Activated naive CD4-positive, alpha-beta T cell treated with anti-CD3 and anti-CD28 coated beads for 36 hours (primary cell): ENCODE data around the gene GPC5. TPM values are rescaled to one million over a fixed set of nuclear protein-coding genes. Genes with fewer than 3 reads are reported as not detected.

ENCODE experiments used
- CTCF ChIA-PET: fragments of 350-600 bp; sonication (Branson Sonifier 250); formaldehyde crosslinking; loops from one replicate; lab custom pipeline; 2021; ENCODE audit warnings: antibody characterized with exemption; lab: Charles Lee
- DNase-seq: peaks from one replicate; pipeline ENCODE4 v3.0.0-alpha.2; 2020
- H3K27ac Mint-ChIP-seq: one replicate; pipeline ENCODE4 v1.8.0; 2021; ENCODE audit warnings: mild to moderate bottlenecking, mixed read lengths
- H3K27me3 Mint-ChIP-seq: one replicate; pipeline ENCODE4 v1.8.0; 2021; ENCODE audit warnings: low read depth, mixed read lengths
- H3K36me3 Mint-ChIP-seq: one replicate; pipeline ENCODE4 v1.8.0; 2021; ENCODE audit warnings: low read depth, mixed read lengths
- H3K4me1 Mint-ChIP-seq: one replicate; pipeline ENCODE4 v1.8.0; 2021; ENCODE audit warnings: low read depth, mixed read lengths
- H3K4me3 Mint-ChIP-seq: one replicate; pipeline ENCODE4 v1.8.0; 2021; ENCODE audit warnings: mild to moderate bottlenecking, moderate library complexity, mixed read lengths
- H3K9me3 Mint-ChIP-seq: one replicate; pipeline ENCODE4 v1.8.0; 2021; ENCODE audit warnings: mixed read lengths
- intact Hi-C: fragments of 100-400 bp; cut with micrococcal nuclease; formaldehyde crosslinking; loops from one replicate; pipeline ENCODE4 v1.15.1; 2023
- total RNA-seq, 2 experiments: library from RNA; stranded (reverse); gene quantifications; one replicate each; pipeline ENCODE4 v1.2.3, GENCODE V29; 2021

The GPC5 gene
- total RNA-seq, 2 experiments from 2014 or later: 0.38 to 0.40 TPM

DNA sequence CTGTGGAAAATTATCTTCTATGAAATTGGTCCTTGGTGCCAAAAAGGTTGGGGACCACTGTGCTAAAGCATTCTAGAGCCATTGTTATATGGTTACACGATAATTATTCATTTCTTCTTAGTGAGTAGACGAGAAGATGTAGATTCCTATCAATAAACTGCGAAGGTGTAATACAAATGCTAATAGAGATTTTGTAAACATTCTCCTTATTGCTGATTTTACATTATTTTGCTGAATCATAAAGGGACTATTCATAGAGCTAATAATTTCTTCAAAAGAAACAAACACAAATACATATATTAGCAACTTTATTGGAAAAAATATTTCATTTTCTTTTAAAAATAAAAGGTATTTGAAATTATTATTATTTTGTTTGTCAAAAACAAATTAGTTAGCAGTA lies 1005.2 kb downstream of the GPC5 start:
- no peaks in the 10 kb centered on the region for H3K4me1 Mint-ChIP-seq
- H3K4me3 Mint-ChIP-seq: no peak overlapping the region
- H3K9me3 Mint-ChIP-seq: peaks cover 2% of the 10 kb centered on the region
- no peak for DNase-seq
- CTCF ChIA-PET: no interaction called here
- H3K27me3 Mint-ChIP-seq: no peaks in the 10 kb centered on the region
- H3K36me3 Mint-ChIP-seq: no peaks in the 10 kb centered on the region
- intact Hi-C loops: no loop called here
- H3K27ac Mint-ChIP-seq: no peak overlapping the region

DNA sequence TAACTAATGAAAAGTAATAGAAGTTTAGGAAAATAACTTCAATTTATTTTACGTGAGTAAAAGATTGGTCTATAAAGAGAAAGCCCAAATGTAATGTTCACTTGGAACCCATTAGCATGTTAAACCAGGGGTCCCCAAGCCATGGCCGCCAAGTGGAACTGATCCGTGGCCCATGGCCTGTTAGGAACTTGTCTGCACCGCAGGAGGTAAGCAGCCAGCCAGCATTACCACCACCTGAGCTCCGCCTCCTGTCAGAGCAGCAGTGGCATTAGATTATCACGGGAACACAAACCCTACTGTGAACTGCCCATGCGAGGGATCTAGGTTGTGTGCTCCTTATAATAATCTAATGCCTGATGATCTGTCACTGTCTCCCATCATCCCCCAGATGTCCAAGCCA lies 1009.4 kb downstream of the GPC5 start:
- CTCF ChIA-PET: no interaction called here
- Mint-ChIP-seq H3K36me3 (no peaks in the 10 kb centered on the region), H3K9me3 (peaks cover 2% of the 10 kb centered on the region), H3K27me3 (no peaks in the 10 kb centered on the region), H3K4me3 (no peak overlapping the region), H3K27ac (no peak overlapping the region), H3K4me1 (no peaks in the 10 kb centered on the region)
- intact Hi-C loops: no loop called here
- DNase-seq: no peak

DNA sequence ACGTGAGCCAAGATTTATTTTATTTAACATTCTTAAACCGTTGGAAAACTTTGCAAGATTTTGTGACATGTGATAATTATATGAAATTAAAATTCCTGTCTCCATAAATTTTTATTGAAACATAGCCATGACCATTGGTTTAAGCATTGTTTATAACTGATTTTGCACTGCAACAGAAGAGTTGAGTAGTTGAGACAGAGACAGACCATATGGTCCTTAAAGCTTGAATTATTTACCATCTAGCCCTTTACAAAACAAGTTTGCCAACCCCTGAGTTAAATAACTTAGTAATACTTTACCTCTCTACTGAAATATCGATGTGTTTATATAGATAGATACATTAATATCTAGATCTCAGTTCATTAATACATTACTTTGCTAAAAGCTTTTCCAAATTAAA lies 1014.1 kb downstream of the GPC5 start:
- intact Hi-C loops: no loop called here
- H3K4me3 Mint-ChIP-seq: no peak overlapping the region
- no peaks in the 10 kb centered on the region for H3K4me1 Mint-ChIP-seq
- no peaks in the 10 kb centered on the region for H3K27me3 Mint-ChIP-seq
- CTCF ChIA-PET: interaction anchor here (1.1 kb wide), 1 partner anchor 15 kb away, joined by 3 read pairs; no protein-coding TSS in a partner anchor
- no peak overlapping the region for H3K27ac Mint-ChIP-seq
- H3K9me3 Mint-ChIP-seq: peaks cover 8% of the 10 kb centered on the region
- no peak for DNase-seq
- no peaks in the 10 kb centered on the region for H3K36me3 Mint-ChIP-seq

GRCh38 chr13:92412996-92413395 lies 1014.6 kb downstream of the GPC5 start:
- Mint-ChIP-seq H3K27ac (no peak overlapping the region), H3K36me3 (no peaks in the 10 kb centered on the region), H3K4me1 (no peaks in the 10 kb centered on the region), H3K27me3 (no peaks in the 10 kb centered on the region), H3K9me3 (peaks cover 8% of the 10 kb centered on the region), H3K4me3 (no peak overlapping the region)
- CTCF ChIA-PET: interaction anchor here (1.1 kb wide), 1 partner anchor 16 kb away, joined by 3 read pairs; no protein-coding TSS in a partner anchor
- DNase-seq: no peak
- intact Hi-C loops: no loop called here

DNA sequence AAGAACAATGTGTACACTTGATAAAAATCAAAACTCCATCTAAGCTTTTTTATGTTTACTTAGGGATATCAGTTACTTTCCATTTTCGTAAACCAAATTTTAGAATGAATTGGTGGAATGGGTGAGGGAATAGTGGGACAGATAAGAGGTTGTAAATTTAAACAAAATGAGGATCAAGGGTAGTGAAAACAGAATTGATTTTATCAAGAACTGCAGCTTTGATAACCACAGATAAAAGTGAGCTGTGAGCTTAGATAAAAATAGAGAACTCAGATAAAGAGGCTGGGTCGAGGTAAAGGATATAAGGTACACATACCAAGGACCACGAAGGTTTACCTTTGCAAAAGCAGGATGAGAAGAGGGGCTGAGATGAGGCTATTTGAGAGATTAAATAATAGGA lies 1015.0 kb downstream of the GPC5 start:
- no peaks in the 10 kb centered on the region for H3K36me3 Mint-ChIP-seq

DNA sequence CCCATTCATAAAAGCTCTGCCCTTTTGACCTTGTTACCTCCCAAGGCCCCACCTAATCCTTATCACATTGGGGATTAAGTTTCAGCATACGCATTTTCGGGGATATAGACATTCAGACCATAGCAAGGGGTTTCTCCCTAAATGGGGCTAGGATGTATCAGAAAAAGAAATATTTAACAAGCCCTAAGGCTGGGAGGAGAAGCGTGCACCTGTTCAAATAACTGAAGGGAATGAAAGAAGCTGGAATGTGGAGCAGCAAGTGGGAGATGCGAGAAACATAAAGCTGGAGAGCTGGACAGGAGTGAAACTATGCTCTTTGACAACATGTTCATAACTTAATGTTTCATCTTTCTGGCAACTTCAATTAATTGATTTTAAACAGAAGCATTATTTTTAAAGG lies 1016.4 kb downstream of the GPC5 start:
- H3K27me3 Mint-ChIP-seq: no peaks in the 10 kb centered on the region
- intact Hi-C loops: no loop called here

More for the DNA sequence above, 1015.0 kb downstream of the GPC5 start:
- Mint-ChIP-seq H3K9me3 (peaks cover 8% of the 10 kb centered on the region), H3K4me3 (no peak overlapping the region), H3K27ac (no peak overlapping the region), H3K4me1 (no peaks in the 10 kb centered on the region), H3K27me3 (no peaks in the 10 kb centered on the region)
- CTCF ChIA-PET: interaction anchor here (1.1 kb wide), 1 partner anchor 16 kb away, joined by 3 read pairs; no protein-coding TSS in a partner anchor
- no peak for DNase-seq
- intact Hi-C loops: no loop called here

DNA sequence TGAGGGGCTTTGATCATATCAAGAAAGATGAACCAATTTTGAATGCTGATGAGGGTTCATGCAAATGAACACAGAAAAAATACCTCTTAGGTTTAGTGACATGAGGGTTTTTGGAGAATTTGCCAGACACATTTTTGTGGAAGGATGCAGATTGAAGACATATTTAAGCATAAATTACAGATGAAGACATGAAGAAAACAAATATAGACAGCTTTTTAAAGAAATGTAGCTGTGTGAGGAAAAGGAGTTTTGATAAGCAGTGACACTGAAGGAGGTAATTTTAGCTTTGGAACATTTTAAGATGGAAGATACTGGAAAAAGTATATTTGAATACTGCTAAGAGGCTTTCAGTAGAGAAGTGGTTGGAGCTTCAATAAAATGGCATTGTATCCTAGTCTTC lies 1017.4 kb downstream of the GPC5 start:
- CTCF ChIA-PET: interaction anchor here (0.7 kb wide), 1 partner anchor 8 kb away, joined by 3 read pairs; no protein-coding TSS in a partner anchor
- intact Hi-C loops: no loop called here
- peaks cover 8% of the 10 kb centered on the region for H3K9me3 Mint-ChIP-seq
- DNase-seq: no peak
- H3K27me3 Mint-ChIP-seq: no peaks in the 10 kb centered on the region
- H3K4me3 Mint-ChIP-seq: no peak overlapping the region
- no peak overlapping the region for H3K27ac Mint-ChIP-seq
- H3K4me1 Mint-ChIP-seq: no peaks in the 10 kb centered on the region
- H3K36me3 Mint-ChIP-seq: no peaks in the 10 kb centered on the region

More for the DNA sequence above, 1016.4 kb downstream of the GPC5 start:
- no peaks in the 10 kb centered on the region for H3K4me1 Mint-ChIP-seq
- no peak for DNase-seq
- H3K9me3 Mint-ChIP-seq: peaks cover 8% of the 10 kb centered on the region
- no peak overlapping the region for H3K27ac Mint-ChIP-seq
- no peaks in the 10 kb centered on the region for H3K36me3 Mint-ChIP-seq
- CTCF ChIA-PET: no interaction called here
- H3K4me3 Mint-ChIP-seq: no peak overlapping the region

DNA sequence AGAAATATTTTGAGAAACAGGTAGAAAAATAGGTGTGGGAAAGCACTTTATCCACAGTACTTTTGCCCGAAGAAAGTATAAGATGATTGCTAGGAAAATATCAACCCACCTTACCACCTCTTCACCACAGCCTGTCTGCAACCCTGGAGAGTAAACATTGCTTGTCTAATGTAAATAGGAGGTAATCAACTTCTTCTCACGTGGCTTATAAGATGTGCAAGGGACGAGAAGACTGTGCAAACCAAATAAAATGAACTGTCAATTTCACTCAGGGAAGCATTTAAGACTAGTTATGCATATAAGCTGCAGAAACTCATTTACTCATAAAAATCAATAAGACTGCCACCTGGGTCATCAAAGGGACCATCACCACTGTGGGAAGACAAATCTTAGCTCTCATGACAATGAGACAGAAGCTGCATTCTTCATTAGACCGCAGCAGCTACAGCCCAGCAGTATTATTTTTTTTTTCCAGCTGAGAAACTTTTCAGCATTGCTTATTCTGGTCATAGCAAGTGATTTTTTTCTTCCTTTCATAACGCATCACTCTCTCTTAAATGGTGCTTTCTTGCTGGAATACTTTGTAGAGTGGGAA lies 1020.5 kb downstream of the GPC5 start:
- peaks cover 8% of the 10 kb centered on the region for H3K9me3 Mint-ChIP-seq
- no peaks in the 10 kb centered on the region for H3K4me1 Mint-ChIP-seq
- CTCF ChIA-PET: no interaction called here
- intact Hi-C loops: no loop called here
- H3K4me3 Mint-ChIP-seq: no peak overlapping the region
- H3K36me3 Mint-ChIP-seq: no peaks in the 10 kb centered on the region
- H3K27me3 Mint-ChIP-seq: no peaks in the 10 kb centered on the region
- H3K27ac Mint-ChIP-seq: no peak overlapping the region
- no peak for DNase-seq

DNA sequence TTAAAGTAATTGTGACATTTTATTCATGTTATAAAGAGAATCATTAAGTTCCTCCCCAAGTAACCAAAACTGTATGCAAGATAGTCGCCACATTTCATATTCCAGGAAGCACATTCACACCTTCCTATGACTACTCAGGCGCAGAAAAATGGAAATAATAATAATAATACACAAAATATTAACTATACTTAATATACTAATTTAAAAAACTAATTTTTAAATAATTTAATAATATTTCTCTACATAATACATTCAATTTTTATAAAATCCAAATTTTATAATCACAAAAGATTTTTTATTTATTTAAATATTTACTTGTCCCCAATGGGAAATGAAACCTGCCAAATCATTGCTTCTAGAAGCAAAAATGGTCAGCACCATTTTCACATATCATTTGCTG lies 1030.8 kb downstream of the GPC5 start:
- Mint-ChIP-seq H3K4me1 (no peaks in the 10 kb centered on the region), H3K27ac (no peak overlapping the region), H3K4me3 (no peak overlapping the region), H3K27me3 (no peaks in the 10 kb centered on the region), H3K36me3 (no peaks in the 10 kb centered on the region), H3K9me3 (peaks cover 3% of the 10 kb centered on the region)
- DNase-seq: no peak
- intact Hi-C loops: no loop called here
- CTCF ChIA-PET: no interaction called here

- H3K9me3 Mint-ChIP-seq: peaks cover 3% of the 10 kb centered on the region
- no peak overlapping the region for H3K4me3 Mint-ChIP-seq
- no peaks in the 10 kb centered on the region for H3K27me3 Mint-ChIP-seq
- CTCF ChIA-PET: no interaction called here
- H3K4me1 Mint-ChIP-seq: no peaks in the 10 kb centered on the region
- no peak for DNase-seq
- no peak overlapping the region for H3K27ac Mint-ChIP-seq
- intact Hi-C loops: no loop called here
- H3K36me3 Mint-ChIP-seq: no peaks in the 10 kb centered on the region
Measured at GRCh38 chr13:92433386-92433785, 1035.0 kb downstream of the GPC5 start.

DNA sequence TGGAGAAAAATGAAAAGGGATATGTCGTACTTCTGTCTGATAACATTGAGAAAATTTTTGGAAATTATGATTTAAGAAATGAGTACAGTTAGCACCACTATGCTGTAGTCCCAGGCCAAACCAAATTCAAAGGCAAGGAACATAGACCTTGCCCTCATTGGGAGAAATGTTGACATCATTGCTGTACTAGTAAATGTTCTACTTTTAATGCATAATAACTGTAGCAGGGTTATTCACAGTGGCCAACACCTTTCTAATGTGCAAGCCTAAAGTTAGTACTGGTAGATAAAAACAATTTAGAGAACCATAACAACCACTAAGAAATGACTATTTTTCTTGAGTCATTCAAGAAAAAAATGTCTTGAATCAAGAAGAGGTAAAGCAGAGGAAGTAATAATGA lies 1035.5 kb downstream of the GPC5 start:
- CTCF ChIA-PET: no interaction called here
- H3K4me3 Mint-ChIP-seq: no peak overlapping the region
- H3K9me3 Mint-ChIP-seq: peaks cover 3% of the 10 kb centered on the region

DNA sequence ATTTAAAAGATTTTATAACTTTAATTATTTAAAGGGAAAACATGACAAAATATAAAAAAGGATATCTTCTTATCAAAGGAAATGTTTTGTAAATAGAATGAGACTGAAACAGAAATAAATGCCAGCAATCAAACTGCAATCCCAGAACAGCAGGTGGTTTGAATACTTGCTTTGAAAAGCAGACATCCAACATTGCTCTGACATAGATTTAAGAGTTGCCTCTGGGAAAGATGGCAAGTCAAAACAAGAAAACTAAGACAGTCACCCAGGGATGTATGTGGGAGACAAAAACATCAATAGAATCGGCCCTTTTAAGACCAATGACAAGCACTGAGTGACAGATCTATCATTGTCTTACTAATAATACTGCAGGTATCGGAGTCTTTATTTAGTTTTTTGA lies 1038.5 kb downstream of the GPC5 start:
- CTCF ChIA-PET: no interaction called here
- no peaks in the 10 kb centered on the region for H3K4me1 Mint-ChIP-seq
- H3K36me3 Mint-ChIP-seq: no peaks in the 10 kb centered on the region
- H3K27ac Mint-ChIP-seq: no peak overlapping the region
- no peak for DNase-seq
- H3K9me3 Mint-ChIP-seq: peaks cover 6% of the 10 kb centered on the region
- no peak overlapping the region for H3K4me3 Mint-ChIP-seq
- no peaks in the 10 kb centered on the region for H3K27me3 Mint-ChIP-seq
- intact Hi-C loops: no loop called here

More for the DNA sequence above, 1035.5 kb downstream of the GPC5 start:
- DNase-seq: no peak
- Mint-ChIP-seq H3K4me1 (no peaks in the 10 kb centered on the region), H3K27me3 (no peaks in the 10 kb centered on the region), H3K36me3 (no peaks in the 10 kb centered on the region), H3K27ac (no peak overlapping the region)
- intact Hi-C loops: no loop called here

DNA sequence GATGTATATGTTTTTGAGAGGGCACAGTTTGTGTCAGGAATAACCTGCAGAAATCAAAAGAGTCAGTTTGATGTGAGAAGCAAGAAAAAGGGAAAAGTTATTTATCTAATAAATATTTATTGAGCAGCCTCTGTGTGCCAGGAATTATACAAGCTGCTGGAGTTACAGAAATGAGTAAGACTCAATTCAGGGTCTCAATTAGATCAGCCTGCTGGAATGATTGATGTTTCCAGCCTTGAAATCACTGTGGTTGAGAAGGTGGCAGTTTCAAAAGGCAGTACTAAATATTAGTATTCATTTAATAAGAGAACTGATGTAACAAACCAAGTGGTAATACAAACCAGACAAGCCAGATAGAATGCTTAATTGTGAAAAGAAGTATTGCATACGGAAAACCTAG lies 1045.8 kb downstream of the GPC5 start:
- H3K9me3 Mint-ChIP-seq: peaks cover 8% of the 10 kb centered on the region
- CTCF ChIA-PET: no interaction called here

More for the DNA sequence above, 1045.8 kb downstream of the GPC5 start:
- H3K4me3 Mint-ChIP-seq: no peak overlapping the region
- DNase-seq: no peak
- H3K27ac Mint-ChIP-seq: no peak overlapping the region
- H3K27me3 Mint-ChIP-seq: no peaks in the 10 kb centered on the region
- H3K4me1 Mint-ChIP-seq: no peaks in the 10 kb centered on the region
- no peaks in the 10 kb centered on the region for H3K36me3 Mint-ChIP-seq
- intact Hi-C loops: no loop called here
